Measurements from ENCODE around the gene PTPN7. TPM values are rescaled to one million over a fixed set of nuclear protein-coding genes. Genes with fewer than 3 reads are reported as not detected.
"Not testable (repeated sequence)": the region's sequence is repeated elsewhere in the genome, so short reads cannot be mapped to it uniquely, and the experiment has no call there.

PTPN7 gene
- total and polyA plus RNA-seq, 4 donors: 0.75 to 7.0 (median 1.7) TPM

DNA sequence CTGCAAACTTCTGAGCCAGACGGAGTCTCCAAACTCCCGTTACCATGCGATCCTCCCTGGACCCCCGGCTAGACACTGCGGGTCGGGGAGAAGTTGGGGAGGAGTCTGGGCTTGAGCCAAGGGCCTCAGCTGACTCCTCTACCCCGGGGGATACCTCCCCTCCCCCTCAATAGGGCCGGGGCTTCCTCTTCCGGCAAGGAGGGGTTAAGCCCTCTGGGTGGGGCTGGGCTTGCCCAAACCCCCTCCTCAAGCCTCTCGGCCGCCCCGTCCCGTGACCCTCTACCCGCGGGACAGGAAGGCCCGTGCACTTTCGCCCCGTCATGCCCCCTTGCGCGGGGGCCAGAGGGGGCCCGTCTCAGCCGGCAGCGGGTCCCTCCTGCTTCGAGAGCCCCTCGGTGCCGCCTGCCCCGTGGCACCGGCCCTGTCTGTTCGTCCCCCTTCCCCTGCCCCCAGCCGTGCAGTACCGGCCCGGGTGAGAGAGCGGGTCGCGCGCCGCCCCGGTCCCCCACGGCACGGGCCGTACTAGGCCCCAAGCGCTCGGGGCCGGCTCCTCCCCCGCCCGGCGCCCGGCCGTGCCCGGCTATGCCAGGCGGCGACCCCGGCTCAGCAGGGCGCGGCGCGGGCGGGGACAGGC, 16.5 kb downstream of the PTPN7 start:
- peaks cover 7 to 38% (median 21%) of the 10 kb centered on the region in 4 donors for H3K4me1 ChIP-seq (ENCODE audit: control insufficient read depth in 4 of 4, insufficient read depth in 4 of 4, low read length in 3 of 4)
- peak overlapping the region; percentile 67 to 91 (median 90) for H3K4me3 ChIP-seq (ENCODE audit: low read depth in 1 of 3, low read length in 3 of 3)
- H3K27ac ChIP-seq (ENCODE audit: low read depth in 1 of 2, low read length in 2 of 2): peak overlapping the region; percentile 92 to 94
- H3K9ac ChIP-seq (ENCODE audit: low read depth in 1 of 2, low read length in 2 of 2): peak overlapping the region; percentile 63 to 84
- TF ChIP-seq EGR1 (IDR thresholded peaks at IDR 0.05; ENCODE audit: low read depth in 2 of 2) (peak in 1 of 2 donors; percentile 28), JUND (IDR thresholded peaks at IDR 0.05) (no peak)
- no peaks in the 10 kb centered on the region for H3K27me3 ChIP-seq (ENCODE audit: control insufficient read depth in 4 of 4, insufficient read depth in 4 of 4, low read length in 3 of 4)
- no peaks in the 10 kb centered on the region for H3K9me3 ChIP-seq (ENCODE audit: control insufficient read depth in 4 of 4, low read length in 3 of 4)
- DNase-seq (ENCODE audit: low spot score): no peak
- H3K36me3 ChIP-seq (ENCODE audit: control insufficient read depth in 4 of 4, insufficient read depth in 3 of 4, low read depth in 1 of 4, low read length in 3 of 4): peaks cover 0 to under 1% (median 0%) of the 10 kb centered on the region in 4 donors
- under 1% methylated on average over 58 of the region's 58 CpGs for WGBS

DNA sequence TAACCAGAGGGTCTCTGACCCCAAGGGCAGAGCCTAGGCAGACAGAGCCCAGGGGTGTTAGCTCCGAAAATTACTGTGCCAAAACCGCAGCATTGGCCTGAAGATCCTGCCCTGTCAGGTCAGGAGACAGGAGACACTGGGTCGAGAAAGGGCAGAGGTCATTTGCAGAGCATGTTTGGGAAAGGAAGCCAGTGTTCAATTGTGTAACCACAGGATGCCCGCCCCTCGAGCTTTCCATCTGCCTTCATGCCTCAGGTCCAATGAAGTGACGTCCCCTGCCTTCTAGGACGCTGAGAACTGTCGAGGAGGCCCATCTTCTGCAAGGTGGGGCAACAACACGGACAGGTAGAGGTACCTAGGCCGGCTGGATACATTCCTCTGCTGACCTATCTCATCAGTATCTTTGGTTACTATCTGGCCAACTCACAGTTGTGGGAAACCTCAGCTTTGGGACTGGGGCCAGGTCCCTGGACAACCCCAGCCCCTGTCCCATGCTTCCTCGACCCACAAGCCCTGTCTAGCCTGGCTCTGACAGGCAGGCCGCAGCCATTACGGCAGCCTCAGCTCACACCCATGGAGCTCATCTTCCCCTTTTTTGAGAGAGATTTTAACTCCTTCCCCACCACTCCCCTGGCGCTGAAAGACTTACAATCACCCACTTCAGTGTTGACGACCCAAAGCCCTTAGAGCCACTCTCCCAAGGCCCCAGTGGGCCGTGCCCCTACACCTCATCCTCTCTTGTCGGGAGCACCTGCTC, 17.2 kb downstream of the PTPN7 start:
- H3K36me3 ChIP-seq (ENCODE audit: control insufficient read depth in 4 of 4, insufficient read depth in 3 of 4, low read depth in 1 of 4, low read length in 3 of 4): peaks cover 0 to 2% (median 0%) of the 10 kb centered on the region in 4 donors
- H3K4me3 ChIP-seq (ENCODE audit: low read depth in 1 of 3, low read length in 3 of 3): peak overlapping the region; percentile 67 to 91 (median 90)
- peak; percentile 56 for TF ChIP-seq REST (IDR thresholded peaks at IDR 0.05)
- TF ChIP-seq MAX (IDR thresholded peaks at IDR 0.05): peak; percentile 94
- TF ChIP-seq FOXA1 (IDR thresholded peaks at IDR 0.05): peak; percentile 40
- TF ChIP-seq YY1 (IDR thresholded peaks at IDR 0.05): peak; percentile 82
- TF ChIP-seq JUND (IDR thresholded peaks at IDR 0.05): peak in 1 of 2 donors; percentile 62
- TF ChIP-seq HNF4A (conservative IDR thresholded peaks at IDR 0.05): peak; percentile 93 to 97
- TF ChIP-seq GABPA (IDR thresholded peaks at IDR 0.05 in 1 of 2, conservative IDR thresholded peaks at IDR 0.05 in 1 of 2): peak in 1 of 2 donors; percentile 65
- TF ChIP-seq TAF1 (conservative IDR thresholded peaks at IDR 0.05): no peak
- TF ChIP-seq HNF4G (IDR thresholded peaks at IDR 0.05): peak; percentile 78
- TF ChIP-seq, protein P1, sequence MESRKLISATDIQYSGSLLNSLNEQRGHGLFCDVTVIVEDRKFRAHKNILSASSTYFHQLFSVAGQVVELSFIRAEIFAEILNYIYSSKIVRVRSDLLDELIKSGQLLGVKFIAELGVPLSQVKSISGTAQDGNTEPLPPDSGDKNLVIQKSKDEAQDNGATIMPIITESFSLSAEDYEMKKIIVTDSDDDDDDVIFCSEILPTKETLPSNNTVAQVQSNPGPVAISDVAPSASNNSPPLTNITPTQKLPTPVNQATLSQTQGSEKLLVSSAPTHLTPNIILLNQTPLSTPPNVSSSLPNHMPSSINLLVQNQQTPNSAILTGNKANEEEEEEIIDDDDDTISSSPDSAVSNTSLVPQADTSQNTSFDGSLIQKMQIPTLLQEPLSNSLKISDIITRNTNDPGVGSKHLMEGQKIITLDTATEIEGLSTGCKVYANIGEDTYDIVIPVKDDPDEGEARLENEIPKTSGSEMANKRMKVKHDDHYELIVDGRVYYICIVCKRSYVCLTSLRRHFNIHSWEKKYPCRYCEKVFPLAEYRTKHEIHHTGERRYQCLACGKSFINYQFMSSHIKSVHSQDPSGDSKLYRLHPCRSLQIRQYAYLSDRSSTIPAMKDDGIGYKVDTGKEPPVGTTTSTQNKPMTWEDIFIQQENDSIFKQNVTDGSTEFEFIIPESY (IDR thresholded peaks at IDR 0.05): no peak
- TF ChIP-seq, protein P2, sequence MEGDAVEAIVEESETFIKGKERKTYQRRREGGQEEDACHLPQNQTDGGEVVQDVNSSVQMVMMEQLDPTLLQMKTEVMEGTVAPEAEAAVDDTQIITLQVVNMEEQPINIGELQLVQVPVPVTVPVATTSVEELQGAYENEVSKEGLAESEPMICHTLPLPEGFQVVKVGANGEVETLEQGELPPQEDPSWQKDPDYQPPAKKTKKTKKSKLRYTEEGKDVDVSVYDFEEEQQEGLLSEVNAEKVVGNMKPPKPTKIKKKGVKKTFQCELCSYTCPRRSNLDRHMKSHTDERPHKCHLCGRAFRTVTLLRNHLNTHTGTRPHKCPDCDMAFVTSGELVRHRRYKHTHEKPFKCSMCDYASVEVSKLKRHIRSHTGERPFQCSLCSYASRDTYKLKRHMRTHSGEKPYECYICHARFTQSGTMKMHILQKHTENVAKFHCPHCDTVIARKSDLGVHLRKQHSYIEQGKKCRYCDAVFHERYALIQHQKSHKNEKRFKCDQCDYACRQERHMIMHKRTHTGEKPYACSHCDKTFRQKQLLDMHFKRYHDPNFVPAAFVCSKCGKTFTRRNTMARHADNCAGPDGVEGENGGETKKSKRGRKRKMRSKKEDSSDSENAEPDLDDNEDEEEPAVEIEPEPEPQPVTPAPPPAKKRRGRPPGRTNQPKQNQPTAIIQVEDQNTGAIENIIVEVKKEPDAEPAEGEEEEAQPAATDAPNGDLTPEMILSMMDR (IDR thresholded peaks at IDR 0.05; ENCODE audit: low read depth, low read length, missing input control): no peak
- TF ChIP-seq SP1 (IDR thresholded peaks at IDR 0.05): peak; percentile 86
- TF ChIP-seq EGR1 (IDR thresholded peaks at IDR 0.05; ENCODE audit: low read depth in 2 of 2): no peak
- peak; percentile 99 for TF ChIP-seq NR2F2 (IDR thresholded peaks at IDR 0.05)
- peak; percentile 99 for TF ChIP-seq RXRA (IDR thresholded peaks at IDR 0.05)
- peak; percentile 37 for TF ChIP-seq FOXA2 (IDR thresholded peaks at IDR 0.05)
- no peak for TF ChIP-seq RAD21 (IDR thresholded peaks at IDR 0.05)
- TF ChIP-seq ATF3 (IDR thresholded peaks at IDR 0.05): no peak
- peak overlapping the region; percentile 92 to 94 for H3K27ac ChIP-seq (ENCODE audit: low read depth in 1 of 2, low read length in 2 of 2)
- 4% methylated on average over 17 of the region's 17 CpGs for WGBS
- H3K27me3 ChIP-seq (ENCODE audit: control insufficient read depth in 4 of 4, insufficient read depth in 4 of 4, low read length in 3 of 4): no peaks in the 10 kb centered on the region
- H3K9ac ChIP-seq (ENCODE audit: low read depth in 1 of 2, low read length in 2 of 2): peak overlapping the region; percentile 63 to 84
- peaks cover 7 to 38% (median 21%) of the 10 kb centered on the region in 4 donors for H3K4me1 ChIP-seq (ENCODE audit: control insufficient read depth in 4 of 4, insufficient read depth in 4 of 4, low read length in 3 of 4)
- DNase-seq (ENCODE audit: low spot score): no peak
- H3K9me3 ChIP-seq (ENCODE audit: control insufficient read depth in 4 of 4, low read length in 3 of 4): no peaks in the 10 kb centered on the region

DNA sequence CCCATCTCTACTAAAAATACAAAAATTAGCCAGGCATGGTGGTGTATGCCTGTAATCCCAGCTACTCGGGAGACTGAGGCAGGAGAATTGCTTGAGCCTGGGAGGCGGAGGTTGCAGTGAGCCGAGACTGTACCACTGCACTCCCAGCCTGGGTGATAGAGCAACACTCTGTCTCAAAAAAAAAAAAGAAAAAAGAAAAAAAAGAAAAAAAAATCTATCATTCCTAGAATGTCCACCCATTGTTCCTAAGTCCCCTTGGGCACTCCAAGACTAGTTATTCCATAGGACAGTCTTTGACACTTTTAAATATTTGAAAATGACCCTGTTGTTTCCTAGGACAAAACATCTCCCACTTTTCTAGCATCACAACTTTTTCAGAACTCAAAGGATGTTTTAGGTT, 18.9 kb downstream of the PTPN7 start:
- 98% methylated on average over 3 of the region's 3 CpGs for WGBS
- not testable (repeated sequence) for DNase-seq (ENCODE audit: low spot score); H3K9me3 ChIP-seq (ENCODE audit: control insufficient read depth in 4 of 4, low read length in 3 of 4); H3K9ac ChIP-seq (ENCODE audit: low read depth in 1 of 2, low read length in 2 of 2); H3K4me3 ChIP-seq (ENCODE audit: low read depth in 1 of 3, low read length in 3 of 3); H3K27me3 ChIP-seq (ENCODE audit: control insufficient read depth in 4 of 4, insufficient read depth in 4 of 4, low read length in 3 of 4); H3K27ac ChIP-seq (ENCODE audit: low read depth in 1 of 2, low read length in 2 of 2); H3K36me3 ChIP-seq (ENCODE audit: control insufficient read depth in 4 of 4, insufficient read depth in 3 of 4, low read depth in 1 of 4, low read length in 3 of 4)
- peaks cover 7 to 38% (median 22%) of the 10 kb centered on the region in 4 donors for H3K4me1 ChIP-seq (ENCODE audit: control insufficient read depth in 4 of 4, insufficient read depth in 4 of 4, low read length in 3 of 4)

Measured in liver (tissue), 9 donors.